Vagina (tissue), 2 donors: ENCODE data around the gene BTNL3. TPM values are rescaled to one million over a fixed set of nuclear protein-coding genes. Genes with fewer than 3 reads are reported as not detected.

ENCODE experiments used
- DNase-seq, 2 donors: peaks; one replicate each; pipeline ENCODE4 v3.0.0-alpha.2; 2017; ENCODE audit errors: extremely low spot score in 2 of 2
- H3K27ac ChIP-seq: fragments of 200-600 bp; sonication (generic); one replicate; pipeline ENCODE4 v1.5.1; 2019
- H3K27me3 ChIP-seq: fragments of 200-600 bp; sonication (generic); one replicate; pipeline ENCODE4 v1.5.1; 2019
- H3K36me3 ChIP-seq, 2 donors: fragments of 200-600 bp; sonication (generic); one replicate each; pipeline ENCODE4 v1.5.1; 2017 to 2019
- H3K4me1 ChIP-seq: fragments of 200-600 bp; sonication (generic); one replicate; pipeline ENCODE4 v1.5.1; 2019
- H3K4me3 ChIP-seq, 2 donors: fragments of 200-600 bp; sonication (generic); 1 replicate in 1 of 2; 2 replicates in 1 of 2; pipeline ENCODE4 v1.5.1; 2016 to 2019
- H3K9me3 ChIP-seq: fragments of 200-600 bp; sonication (generic); one replicate; pipeline ENCODE4 v1.5.1; 2019
- POLR2A ChIP-seq, 2 donors: fragments of 450-650 bp; IDR thresholded peaks; one replicate each; pipeline ENCODE4 v1.6.1; 2017; ENCODE audit warnings: antibody characterized with exemption in 2 of 2, mild to moderate bottlenecking in 2 of 2, moderate library complexity in 2 of 2
- POLR2AphosphoS5 ChIP-seq, 2 donors: sonication (generic); formaldehyde crosslinking; IDR thresholded peaks; one replicate each; pipeline ENCODE4 v1.9.0; 2017; ENCODE audit warnings: antibody characterized with exemption in 2 of 2, mild to moderate bottlenecking in 2 of 2, low read depth in 1 of 2; ENCODE audit not compliant: insufficient read depth in 1 of 2
- intact Hi-C: fragments of 100-400 bp; cut with DNase I; formaldehyde crosslinking; loops from one replicate; pipeline ENCODE4 v1.15.1; 2023
- microRNA-seq: library from miRNA; unstranded; fragments of <30 nt; microRNA quantifications from one replicate; pipeline ENCODE4, GENCODE V29; 2017; ENCODE audit warnings: borderline number of aligned reads, borderline replicate concordance
- small RNA-seq: library from RNA; depleted of rRNA; stranded (forward); fragments of <200 nt; gene quantifications from one replicate; pipeline ENCODE3, GENCODE V24; 2016
- total RNA-seq: library from RNA; depleted of rRNA; stranded (reverse); fragments of >200 nt; gene quantifications from one replicate; pipeline ENCODE4 v1.2.3, GENCODE V29; 2016
- TF ChIP-seq, protein P1 (sequence below), 3 experiments: fragments of 450-650 bp in 2 of 3; fragments of 200-600 bp in 1 of 3; sonication (generic) in 1 of 3; IDR thresholded peaks; one replicate each; pipeline ENCODE4 v1.5.1; 2017 to 2019; ENCODE audit warnings: antibody characterized with exemption in 3 of 3, mild to moderate bottlenecking in 2 of 3, moderate library complexity in 2 of 3

The BTNL3 gene
- total RNA-seq, 1 donor from 2014 or later: not detected

DNA sequence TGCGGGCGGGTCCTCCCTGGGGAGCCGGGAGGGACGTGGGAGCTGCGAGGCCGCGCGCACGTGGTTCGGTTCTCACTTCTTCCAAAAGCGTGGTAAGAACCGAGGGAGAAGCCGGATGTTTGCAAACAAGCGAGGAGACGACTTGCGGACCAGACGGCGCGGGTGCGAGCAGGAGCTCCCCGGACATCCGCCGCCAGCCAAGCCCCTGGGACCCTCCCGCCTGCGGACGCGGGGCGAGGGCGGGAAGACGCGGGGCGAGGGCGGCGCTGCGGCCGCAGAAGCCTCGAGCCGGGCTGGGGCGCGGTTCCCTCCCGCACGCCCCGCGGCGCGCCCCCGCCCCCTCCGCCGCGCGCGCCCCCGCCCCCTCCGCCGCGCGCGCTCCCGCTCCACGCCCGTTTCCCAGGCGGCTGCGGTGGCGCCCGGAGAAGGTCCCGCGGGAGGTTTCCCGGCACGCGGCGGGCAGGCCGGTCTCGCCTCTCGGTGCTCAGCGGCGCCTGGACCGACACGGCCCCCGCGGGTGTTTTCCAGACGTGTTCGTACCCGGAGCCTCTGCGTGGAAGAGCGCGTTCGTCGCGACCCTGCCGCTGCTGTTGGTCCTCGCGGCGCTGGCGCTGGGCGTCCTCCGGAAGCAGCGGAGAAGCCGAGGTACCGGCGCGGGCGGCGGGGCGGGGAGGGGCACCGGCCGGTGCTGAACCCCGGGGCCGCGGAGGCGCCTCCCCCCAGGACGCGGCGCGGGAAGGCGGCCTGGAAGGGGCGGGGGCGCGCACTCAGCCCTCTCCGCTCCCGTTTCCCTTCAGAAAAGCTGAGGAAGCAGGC is 64.2 kb downstream of the BTNL3 start:
- Histone ChIP-seq H3K4me3 (peak overlapping the region; percentile 49 to 58), H3K27me3 (peaks cover 10% of the 10 kb centered on the region), H3K27ac (no peak overlapping the region), H3K4me1 (peaks cover 18% of the 10 kb centered on the region), H3K9me3 (no peaks in the 10 kb centered on the region), H3K36me3 (no peaks in the 10 kb centered on the region)
- DNase-seq: peak in 1 of 2 donors; percentile 10
- no peak for TF ChIP-seq POLR2AphosphoS5 (IDR thresholded peaks at IDR 0.05; ENCODE audit: insufficient read depth in 1 of 2, low read depth in 1 of 2)
- TF ChIP-seq, protein P1, sequence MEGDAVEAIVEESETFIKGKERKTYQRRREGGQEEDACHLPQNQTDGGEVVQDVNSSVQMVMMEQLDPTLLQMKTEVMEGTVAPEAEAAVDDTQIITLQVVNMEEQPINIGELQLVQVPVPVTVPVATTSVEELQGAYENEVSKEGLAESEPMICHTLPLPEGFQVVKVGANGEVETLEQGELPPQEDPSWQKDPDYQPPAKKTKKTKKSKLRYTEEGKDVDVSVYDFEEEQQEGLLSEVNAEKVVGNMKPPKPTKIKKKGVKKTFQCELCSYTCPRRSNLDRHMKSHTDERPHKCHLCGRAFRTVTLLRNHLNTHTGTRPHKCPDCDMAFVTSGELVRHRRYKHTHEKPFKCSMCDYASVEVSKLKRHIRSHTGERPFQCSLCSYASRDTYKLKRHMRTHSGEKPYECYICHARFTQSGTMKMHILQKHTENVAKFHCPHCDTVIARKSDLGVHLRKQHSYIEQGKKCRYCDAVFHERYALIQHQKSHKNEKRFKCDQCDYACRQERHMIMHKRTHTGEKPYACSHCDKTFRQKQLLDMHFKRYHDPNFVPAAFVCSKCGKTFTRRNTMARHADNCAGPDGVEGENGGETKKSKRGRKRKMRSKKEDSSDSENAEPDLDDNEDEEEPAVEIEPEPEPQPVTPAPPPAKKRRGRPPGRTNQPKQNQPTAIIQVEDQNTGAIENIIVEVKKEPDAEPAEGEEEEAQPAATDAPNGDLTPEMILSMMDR (IDR thresholded peaks at IDR 0.05): no peak
- no peak for TF ChIP-seq POLR2A (IDR thresholded peaks at IDR 0.05)
- intact Hi-C loops: no loop called here

DNA sequence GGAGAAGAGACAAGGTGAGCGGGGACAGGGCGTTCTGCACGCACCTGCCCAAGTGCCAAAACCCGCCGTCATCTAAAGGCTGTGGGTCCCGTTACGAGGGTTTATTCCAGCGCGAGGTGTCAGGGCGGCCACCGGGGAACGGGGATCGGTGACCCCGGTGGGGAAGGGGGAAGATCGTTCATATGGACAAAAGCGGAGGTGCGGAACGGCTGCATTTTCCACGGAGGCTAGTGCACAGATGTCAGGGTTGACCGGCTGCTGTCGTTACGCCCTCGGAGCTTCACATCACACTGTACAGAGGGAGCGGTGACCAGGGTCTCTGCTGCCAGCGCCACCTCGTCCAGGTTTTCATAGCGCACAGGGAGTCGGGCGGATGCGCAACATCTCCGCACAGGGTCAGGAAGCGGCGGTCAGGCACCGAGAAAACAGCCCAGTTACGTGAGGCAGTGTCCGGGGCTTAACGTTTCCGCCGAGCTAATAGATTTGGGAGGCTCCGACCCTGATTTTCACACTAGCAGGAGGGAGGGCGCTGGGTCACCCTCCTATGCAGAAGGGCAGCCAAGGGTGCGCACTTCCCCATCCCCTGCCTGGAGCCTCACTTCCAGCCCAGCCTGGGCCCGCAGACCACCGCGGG is 65.0 kb downstream of the BTNL3 start:
- no peak overlapping the region for H3K27ac ChIP-seq
- intact Hi-C loops: no loop called here
- peak in 1 of 2 donors; percentile 27 for DNase-seq
- H3K27me3 ChIP-seq: peaks cover 11% of the 10 kb centered on the region
- no peaks in the 10 kb centered on the region for H3K9me3 ChIP-seq
- H3K36me3 ChIP-seq: no peaks in the 10 kb centered on the region
- peaks cover 18% of the 10 kb centered on the region for H3K4me1 ChIP-seq
- TF ChIP-seq POLR2AphosphoS5 (IDR thresholded peaks at IDR 0.05; ENCODE audit: insufficient read depth in 1 of 2, low read depth in 1 of 2) (no peak), POLR2A (IDR thresholded peaks at IDR 0.05) (no peak)
- TF ChIP-seq, protein P1 (IDR thresholded peaks at IDR 0.05): no peak
- peak overlapping the region; percentile 49 to 58 for H3K4me3 ChIP-seq

DNA sequence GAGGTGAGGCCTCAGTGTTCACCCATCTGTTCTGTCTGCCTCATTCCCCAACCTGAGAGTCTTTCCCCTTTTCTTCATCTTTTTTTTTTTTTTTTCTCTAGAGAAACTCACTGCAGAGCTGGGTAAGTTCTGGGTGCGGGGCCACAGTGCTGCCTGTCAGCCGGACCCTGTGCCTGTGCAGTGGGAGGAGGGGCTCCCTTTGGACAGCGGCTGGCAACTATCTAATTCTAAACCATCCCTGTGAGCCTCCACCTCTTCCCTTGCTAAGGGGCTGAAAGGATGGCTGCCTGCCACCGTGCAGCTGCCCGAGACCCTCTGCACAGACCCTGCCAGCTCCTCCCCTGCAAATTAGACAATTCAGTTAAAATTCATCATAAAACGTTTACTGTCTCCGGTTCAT is 65.5 kb downstream of the BTNL3 start:
- Histone ChIP-seq H3K36me3 (no peaks in the 10 kb centered on the region), H3K4me1 (peaks cover 20% of the 10 kb centered on the region), H3K27ac (no peak overlapping the region), H3K27me3 (peaks cover 11% of the 10 kb centered on the region), H3K4me3 (peak overlapping the region in 1 of 2 donors; percentile 49), H3K9me3 (no peaks in the 10 kb centered on the region)
- intact Hi-C loops: no loop called here
- DNase-seq: peak in 1 of 2 donors; percentile 16
- TF ChIP-seq POLR2AphosphoS5 (IDR thresholded peaks at IDR 0.05; ENCODE audit: insufficient read depth in 1 of 2, low read depth in 1 of 2): no peak

DNA sequence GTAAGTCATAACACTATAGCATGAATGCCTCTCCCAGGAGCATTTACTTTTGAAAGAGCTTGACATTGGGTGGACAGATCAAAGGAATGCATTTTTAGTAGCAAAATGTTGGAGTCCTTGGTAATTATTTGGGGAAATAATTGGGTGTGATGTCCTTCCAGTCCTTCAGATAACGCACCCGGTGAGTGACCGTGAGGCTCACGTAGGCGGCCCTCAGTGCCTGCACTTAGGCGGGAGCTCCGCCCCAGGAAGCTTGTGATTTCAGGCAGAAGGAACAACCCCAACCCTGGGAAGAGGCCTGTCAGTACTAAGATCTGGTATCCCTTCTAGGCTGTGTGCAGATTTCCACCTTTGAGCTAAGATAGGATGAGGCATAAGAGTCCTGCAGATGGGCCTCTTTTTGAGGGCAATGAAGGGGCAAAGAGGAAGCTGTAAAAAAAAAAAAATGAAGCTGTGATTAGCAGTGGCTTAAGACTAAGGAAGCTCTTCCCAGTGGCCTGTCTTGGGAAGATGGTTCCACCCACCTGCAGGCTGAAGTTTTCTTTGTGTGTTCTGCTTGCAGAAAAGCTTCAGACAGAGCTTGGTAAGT is 66.3 kb downstream of the BTNL3 start:
- no peak overlapping the region for H3K4me3 ChIP-seq
- peaks cover 11% of the 10 kb centered on the region for H3K27me3 ChIP-seq
- no peak for TF ChIP-seq POLR2AphosphoS5 (IDR thresholded peaks at IDR 0.05; ENCODE audit: insufficient read depth in 1 of 2, low read depth in 1 of 2)
- TF ChIP-seq POLR2A (IDR thresholded peaks at IDR 0.05): no peak
- TF ChIP-seq, protein P1 (IDR thresholded peaks at IDR 0.05): no peak
- peak in 1 of 2 donors; percentile 49 for DNase-seq
- intact Hi-C loops: no loop called here
- no peaks in the 10 kb centered on the region for H3K36me3 ChIP-seq
- no peak overlapping the region for H3K27ac ChIP-seq
- H3K9me3 ChIP-seq: no peaks in the 10 kb centered on the region
- peaks cover 25% of the 10 kb centered on the region for H3K4me1 ChIP-seq

Small RNA genes within 50 kb of the gene (microRNA-seq; reads per million reads assigned to microRNA genes)
- not detected for gene MIR8089

Small RNA genes within 50 kb of the gene (small RNA-seq; reads per million reads assigned to genes)
- gene MIR8089 (not detected), gene RNU6-1036P (not detected), gene RPS29P12 (not detected)

Other genes starting within 250 kb of the BTNL3 start
- not detected for gene OR2Y1, start 248.8 kb upstream of the BTNL3 start, total RNA-seq
- gene MGAT1, start 186.0 kb upstream of the BTNL3 start, total RNA-seq: 152 TPM
- 22.3 TPM for gene ZFP62, start 127.6 kb upstream of the BTNL3 start, total RNA-seq
- gene BTNL8, start 89.7 kb upstream of the BTNL3 start, total RNA-seq: not detected
- gene BTNL9, start 51.4 kb downstream of the BTNL3 start, total RNA-seq: 34.1 TPM
- not detected for gene OR2V1, start 142.3 kb downstream of the BTNL3 start, total RNA-seq
- gene OR2V2, start 158.7 kb downstream of the BTNL3 start, total RNA-seq: not detected
- gene TRIM7, start 216.3 kb downstream of the BTNL3 start, total RNA-seq: 21.6 TPM
- gene TRIM41, start 234.4 kb downstream of the BTNL3 start, total RNA-seq: 7.9 TPM